Transverse colon (tissue), 4 donors: ENCODE measurements around the gene IFT122.

Source experiments
- EP300 ChIP-seq: sonication (generic); formaldehyde crosslinking; IDR thresholded peaks from one replicate; pipeline ENCODE4 v1.6.1; 2017; ENCODE audit warnings: antibody characterized with exemption, low read depth
- POLR2A ChIP-seq: fragments of 450-650 bp; IDR thresholded peaks from one replicate; pipeline ENCODE4 v1.6.1; 2016; ENCODE audit warnings: antibody characterized with exemption, mild to moderate bottlenecking, moderate library complexity
- POLR2AphosphoS5 ChIP-seq, 3 donors: sonication (generic); formaldehyde crosslinking; IDR thresholded peaks; one replicate each; pipeline ENCODE4 v1.6.1; 2016; ENCODE audit warnings: antibody characterized with exemption in 3 of 3
- TF ChIP-seq, protein P1 (sequence below), 5 experiments: fragments of 200-600 bp in 3 of 5; fragments of 450-650 bp in 2 of 5; sonication (generic) in 3 of 5; IDR thresholded peaks; 1 replicate in 2 of 5; 2 replicates in 3 of 5; pipeline ENCODE4 v1.5.1; 2016 to 2017; ENCODE audit warnings: antibody characterized with exemption in 5 of 5, inconsistent platforms in 3 of 5, mild to moderate bottlenecking in 2 of 5, moderate library complexity in 1 of 5

GRCh38 chr3:129467932-129468331, 27.9 kb downstream of the IFT122 start:
- TF ChIP-seq, protein P1, sequence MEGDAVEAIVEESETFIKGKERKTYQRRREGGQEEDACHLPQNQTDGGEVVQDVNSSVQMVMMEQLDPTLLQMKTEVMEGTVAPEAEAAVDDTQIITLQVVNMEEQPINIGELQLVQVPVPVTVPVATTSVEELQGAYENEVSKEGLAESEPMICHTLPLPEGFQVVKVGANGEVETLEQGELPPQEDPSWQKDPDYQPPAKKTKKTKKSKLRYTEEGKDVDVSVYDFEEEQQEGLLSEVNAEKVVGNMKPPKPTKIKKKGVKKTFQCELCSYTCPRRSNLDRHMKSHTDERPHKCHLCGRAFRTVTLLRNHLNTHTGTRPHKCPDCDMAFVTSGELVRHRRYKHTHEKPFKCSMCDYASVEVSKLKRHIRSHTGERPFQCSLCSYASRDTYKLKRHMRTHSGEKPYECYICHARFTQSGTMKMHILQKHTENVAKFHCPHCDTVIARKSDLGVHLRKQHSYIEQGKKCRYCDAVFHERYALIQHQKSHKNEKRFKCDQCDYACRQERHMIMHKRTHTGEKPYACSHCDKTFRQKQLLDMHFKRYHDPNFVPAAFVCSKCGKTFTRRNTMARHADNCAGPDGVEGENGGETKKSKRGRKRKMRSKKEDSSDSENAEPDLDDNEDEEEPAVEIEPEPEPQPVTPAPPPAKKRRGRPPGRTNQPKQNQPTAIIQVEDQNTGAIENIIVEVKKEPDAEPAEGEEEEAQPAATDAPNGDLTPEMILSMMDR (IDR thresholded peaks at IDR 0.05): no peak
- TF ChIP-seq POLR2AphosphoS5 (IDR thresholded peaks at IDR 0.05): no peak
- TF ChIP-seq EP300: no peak
- no peak for TF ChIP-seq POLR2A
